ENCODE results near the gene FFAR1.

DNA sequence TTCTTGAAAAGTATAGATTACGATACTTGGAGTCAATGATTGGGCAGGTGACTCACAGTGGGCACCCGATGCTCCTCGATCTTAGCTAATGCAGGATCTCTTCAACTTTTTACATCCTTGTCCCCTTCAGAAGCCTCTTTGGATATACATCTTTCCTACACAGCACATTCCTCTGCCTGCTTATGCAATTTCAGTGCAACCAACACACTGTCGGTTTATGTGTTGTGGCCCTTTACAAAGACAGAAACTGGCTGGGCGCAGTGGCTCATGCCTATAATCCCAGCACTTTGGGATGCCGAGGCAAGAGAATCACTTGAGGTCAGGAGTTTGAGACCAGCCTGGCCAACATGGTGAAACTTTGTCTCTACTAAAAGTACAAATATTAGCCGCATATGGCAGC, 25.8 kb downstream of the FFAR1 start:
- TF ChIP-seq, protein P1, sequence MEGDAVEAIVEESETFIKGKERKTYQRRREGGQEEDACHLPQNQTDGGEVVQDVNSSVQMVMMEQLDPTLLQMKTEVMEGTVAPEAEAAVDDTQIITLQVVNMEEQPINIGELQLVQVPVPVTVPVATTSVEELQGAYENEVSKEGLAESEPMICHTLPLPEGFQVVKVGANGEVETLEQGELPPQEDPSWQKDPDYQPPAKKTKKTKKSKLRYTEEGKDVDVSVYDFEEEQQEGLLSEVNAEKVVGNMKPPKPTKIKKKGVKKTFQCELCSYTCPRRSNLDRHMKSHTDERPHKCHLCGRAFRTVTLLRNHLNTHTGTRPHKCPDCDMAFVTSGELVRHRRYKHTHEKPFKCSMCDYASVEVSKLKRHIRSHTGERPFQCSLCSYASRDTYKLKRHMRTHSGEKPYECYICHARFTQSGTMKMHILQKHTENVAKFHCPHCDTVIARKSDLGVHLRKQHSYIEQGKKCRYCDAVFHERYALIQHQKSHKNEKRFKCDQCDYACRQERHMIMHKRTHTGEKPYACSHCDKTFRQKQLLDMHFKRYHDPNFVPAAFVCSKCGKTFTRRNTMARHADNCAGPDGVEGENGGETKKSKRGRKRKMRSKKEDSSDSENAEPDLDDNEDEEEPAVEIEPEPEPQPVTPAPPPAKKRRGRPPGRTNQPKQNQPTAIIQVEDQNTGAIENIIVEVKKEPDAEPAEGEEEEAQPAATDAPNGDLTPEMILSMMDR (IDR thresholded peaks at IDR 0.05 in 8 of 11, conservative IDR thresholded peaks at IDR 0.05 in 3 of 11) = no peak
- no peak for TF ChIP-seq POLR2AphosphoS5 (IDR thresholded peaks at IDR 0.05)

Data from spleen (tissue), 7 donors.